OCI-LY7 (cell line): ENCODE data around the gene ELAVL3.

Source experiments
- EZH2phosphoT487 ChIP-seq: fragments of 200-600 bp; sonication (generic); IDR thresholded peaks from 2 replicates; pipeline ENCODE4 v1.6.1; 2018; ENCODE audit warnings: low read depth, borderline replicate concordance, mild to moderate bottlenecking, mixed run types, antibody characterized with exemption, low read length, moderate library complexity, mixed read lengths
- TF ChIP-seq, protein P1 (sequence below): fragments of 200-600 bp; sonication (generic); conservative IDR thresholded peaks from 2 replicates; pipeline ENCODE4 v1.5.1; 2014; ENCODE audit warnings: mild to moderate bottlenecking, antibody characterized with exemption, low read length, moderate library complexity, mixed read lengths

GRCh38 chr19:11446652-11447301 is 34.1 kb downstream of the ELAVL3 start:
- TF ChIP-seq, protein P1, sequence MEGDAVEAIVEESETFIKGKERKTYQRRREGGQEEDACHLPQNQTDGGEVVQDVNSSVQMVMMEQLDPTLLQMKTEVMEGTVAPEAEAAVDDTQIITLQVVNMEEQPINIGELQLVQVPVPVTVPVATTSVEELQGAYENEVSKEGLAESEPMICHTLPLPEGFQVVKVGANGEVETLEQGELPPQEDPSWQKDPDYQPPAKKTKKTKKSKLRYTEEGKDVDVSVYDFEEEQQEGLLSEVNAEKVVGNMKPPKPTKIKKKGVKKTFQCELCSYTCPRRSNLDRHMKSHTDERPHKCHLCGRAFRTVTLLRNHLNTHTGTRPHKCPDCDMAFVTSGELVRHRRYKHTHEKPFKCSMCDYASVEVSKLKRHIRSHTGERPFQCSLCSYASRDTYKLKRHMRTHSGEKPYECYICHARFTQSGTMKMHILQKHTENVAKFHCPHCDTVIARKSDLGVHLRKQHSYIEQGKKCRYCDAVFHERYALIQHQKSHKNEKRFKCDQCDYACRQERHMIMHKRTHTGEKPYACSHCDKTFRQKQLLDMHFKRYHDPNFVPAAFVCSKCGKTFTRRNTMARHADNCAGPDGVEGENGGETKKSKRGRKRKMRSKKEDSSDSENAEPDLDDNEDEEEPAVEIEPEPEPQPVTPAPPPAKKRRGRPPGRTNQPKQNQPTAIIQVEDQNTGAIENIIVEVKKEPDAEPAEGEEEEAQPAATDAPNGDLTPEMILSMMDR, result peak; percentile 84
- no peak for TF ChIP-seq EZH2phosphoT487
